ENCODE measurements around the gene LIMCH1.

The LIMCH1 gene

DNA sequence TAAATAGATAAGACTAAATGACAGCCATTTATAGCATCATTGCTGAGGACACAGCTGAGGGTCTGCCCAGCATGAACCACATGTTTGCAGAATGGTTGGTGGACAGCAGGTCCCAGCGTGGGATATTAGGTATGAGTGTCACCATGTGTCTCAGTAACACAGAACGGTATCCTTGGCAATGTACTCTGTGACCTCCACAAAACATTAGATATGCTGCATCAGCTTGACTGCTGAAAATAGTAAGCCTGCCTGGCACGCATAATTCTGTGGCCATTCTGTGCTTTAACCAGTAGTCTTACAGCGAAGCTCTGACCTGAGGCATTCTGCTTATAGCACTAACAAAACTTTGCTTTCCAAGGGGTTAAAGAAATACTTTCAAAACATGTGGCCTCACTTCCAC, 32.0 kb downstream of the LIMCH1 start:
- DNase-seq (ENCODE audit: low read depth in 2 of 2): no peak

DNA sequence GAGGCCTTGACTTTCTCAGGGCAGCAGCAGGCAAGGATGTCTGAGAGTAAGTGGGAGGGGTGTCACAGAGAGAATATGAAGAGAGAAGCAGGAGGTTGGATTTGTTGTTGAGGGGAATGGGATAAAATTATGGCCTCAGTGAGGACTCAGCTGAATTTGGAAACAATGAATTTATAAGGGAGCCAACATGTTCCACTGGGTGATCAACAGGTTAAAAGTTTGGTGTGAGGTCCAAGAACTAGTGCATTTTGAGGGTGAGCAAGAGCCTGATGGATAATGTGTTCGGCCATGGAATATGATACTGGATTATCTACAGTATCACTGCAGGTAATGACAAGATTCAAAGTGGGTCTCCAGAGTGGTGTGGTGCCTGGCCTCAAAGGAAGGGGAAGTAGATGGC, 33.5 kb downstream of the LIMCH1 start:
- DNase-seq (ENCODE audit: low read depth in 2 of 2): no peak

DNA sequence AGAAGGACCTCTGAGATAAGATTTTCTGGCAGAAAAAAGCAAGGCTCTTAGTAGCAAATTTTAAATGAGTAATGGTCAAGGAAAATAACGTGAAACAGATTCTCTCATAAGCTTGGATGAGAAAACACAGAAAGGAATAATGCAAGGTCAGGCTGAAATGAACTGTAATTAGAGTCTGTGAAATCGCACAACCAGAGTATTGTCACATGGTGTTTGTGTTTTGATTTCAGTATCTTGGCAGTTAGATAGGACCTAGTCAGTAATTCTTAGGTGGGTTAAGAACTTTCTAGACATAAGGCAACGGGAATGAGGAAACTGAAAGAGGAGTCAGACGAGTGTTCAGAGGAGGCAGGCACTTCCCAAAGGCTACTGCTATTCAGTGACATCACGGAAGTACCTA, 34.6 kb downstream of the LIMCH1 start:
- no peak for DNase-seq (ENCODE audit: low read depth in 2 of 2)

DNA sequence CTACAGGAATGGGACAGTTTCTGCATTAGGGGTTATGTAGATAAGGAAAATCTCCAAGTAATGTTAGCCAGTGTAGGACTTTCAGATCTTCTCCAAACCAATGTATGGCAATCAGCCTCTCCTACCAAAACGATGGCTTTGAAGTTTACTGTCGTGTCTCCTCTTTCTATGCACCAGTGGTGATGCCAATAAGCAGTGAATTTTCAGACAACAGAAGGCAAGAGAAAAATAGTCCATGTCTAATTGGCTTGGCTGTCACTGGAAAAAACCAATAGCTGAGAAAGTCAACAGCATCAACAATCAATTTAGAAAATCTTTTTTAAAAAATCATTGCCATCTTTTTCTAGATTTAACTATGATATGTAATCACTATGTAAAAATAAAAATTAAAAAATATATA, 35.0 kb downstream of the LIMCH1 start:
- DNase-seq (ENCODE audit: low read depth in 2 of 2): no peak

DNA sequence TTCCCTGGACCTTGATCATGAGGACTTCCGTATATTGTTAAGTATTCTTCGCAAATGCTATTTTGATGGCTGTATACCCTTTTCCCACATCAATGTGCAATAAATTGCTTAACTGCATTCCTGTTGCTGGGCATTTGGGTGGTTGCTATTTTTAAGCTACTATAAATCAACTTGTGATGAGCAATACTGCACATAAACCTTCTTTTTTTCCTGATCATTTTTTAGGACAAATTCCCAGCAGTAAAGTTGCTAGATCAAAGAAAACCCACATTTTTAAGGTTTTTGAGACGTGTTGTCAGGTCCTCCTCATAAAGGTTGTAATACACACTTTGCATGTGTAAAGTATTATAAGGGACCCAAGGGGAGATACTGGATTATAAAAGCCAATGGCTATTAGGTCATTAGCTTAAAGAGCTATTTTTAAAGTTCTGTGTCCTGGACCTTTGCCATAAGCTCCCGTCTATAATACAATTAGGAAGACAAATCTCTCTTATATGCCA, 35.6 kb downstream of the LIMCH1 start:
- no peak for DNase-seq (ENCODE audit: low read depth in 2 of 2)

DNA sequence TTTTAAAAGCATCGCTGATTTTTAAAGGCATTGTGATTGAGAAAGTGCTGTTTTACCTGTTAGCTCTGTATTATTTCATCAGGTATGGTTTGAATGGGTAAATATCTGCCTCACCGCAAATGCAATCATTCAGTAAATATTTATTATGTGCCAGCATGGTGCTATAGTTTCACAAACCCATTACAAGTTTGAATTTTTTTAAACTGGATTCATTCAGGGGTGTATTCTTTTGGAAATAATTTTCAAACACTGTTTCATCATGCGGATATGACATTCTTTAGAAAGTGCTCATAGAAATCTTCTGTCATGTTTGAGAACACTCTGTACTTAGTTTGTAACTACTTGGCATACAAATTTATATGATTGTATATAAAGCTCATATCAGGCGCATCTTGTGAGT, 37.2 kb downstream of the LIMCH1 start:
- DNase-seq (ENCODE audit: low read depth in 2 of 2): no peak

DNA sequence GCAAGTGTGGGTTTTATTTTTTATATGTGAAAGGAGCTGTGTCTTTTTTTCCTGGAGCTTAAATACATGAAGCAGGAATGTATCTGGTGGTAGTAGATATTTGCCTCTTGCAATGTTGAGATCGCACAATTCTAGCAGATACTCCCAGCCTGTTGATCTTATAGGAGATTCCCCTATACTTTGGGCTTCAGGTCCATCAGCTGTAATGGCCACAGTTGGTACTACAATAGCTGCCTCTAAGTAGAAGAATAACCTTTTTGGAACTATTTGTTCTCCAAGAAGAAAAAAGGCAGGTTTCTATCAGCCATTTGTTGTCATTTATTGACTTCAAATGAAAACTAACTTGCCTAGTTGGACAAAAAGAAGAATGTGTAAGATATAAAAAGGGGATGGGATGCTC, 37.7 kb downstream of the LIMCH1 start:
- DNase-seq (ENCODE audit: low read depth in 2 of 2): no peak

DNA sequence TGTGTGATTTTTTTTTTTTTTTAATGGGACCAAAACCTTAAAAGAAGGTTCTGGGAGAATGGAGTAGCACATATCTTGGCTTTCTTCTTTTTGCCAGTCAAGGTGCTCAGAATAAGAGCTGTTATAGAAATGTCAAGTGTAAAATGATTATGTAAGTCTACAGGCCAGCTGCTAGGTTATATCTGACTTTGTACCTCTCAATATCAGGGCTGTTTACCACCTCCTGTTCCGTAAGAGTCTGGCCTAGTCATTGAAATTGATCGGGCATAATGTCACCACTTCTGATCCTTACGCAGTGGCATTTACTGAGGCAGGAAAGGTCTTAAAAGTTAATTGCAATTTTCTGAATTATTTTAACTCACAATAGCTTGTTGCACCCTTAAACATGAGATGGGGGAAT, 41.1 kb downstream of the LIMCH1 start:
- no peak for DNase-seq (ENCODE audit: low read depth in 2 of 2)

DNA sequence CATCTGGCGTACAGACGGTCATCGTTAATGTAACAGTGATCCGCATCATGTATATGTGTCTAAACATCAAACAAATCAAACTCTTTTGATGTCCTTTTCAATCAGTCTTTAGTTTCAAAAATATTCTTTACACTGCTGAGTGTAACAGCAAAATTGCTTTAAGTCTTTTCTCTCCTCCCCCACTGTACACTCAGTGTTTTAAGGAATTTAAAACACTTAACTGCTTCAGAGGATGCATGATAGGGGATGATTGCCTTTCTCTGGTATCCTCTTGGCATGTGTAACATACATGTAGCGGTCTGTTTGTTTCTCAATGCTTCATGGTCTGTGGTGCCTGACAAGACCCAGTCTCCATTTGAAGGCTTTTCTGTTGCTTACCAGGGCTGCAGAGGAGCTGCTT, 41.6 kb downstream of the LIMCH1 start:
- no peak for DNase-seq (ENCODE audit: low read depth in 2 of 2)

DNA sequence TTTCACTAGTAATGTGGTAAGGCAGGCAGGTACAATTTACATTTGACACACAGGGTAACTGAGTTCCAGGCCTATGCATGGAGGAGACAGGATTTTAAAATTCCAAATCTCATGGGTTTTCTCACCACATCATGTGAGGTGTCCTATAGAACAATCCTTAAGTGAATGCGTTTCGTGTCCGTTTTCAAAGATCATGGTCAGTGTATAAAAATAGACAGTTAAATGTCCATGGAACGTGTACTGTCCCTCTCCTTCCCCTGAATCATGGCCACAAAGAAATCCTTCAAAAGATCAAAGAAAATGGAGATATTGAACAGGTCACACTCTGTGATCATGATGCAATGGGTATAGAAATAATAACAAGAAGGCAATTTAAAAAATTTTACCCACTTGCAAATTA, 42.0 kb downstream of the LIMCH1 start:
- DNase-seq (ENCODE audit: low read depth in 2 of 2): no peak

DNA sequence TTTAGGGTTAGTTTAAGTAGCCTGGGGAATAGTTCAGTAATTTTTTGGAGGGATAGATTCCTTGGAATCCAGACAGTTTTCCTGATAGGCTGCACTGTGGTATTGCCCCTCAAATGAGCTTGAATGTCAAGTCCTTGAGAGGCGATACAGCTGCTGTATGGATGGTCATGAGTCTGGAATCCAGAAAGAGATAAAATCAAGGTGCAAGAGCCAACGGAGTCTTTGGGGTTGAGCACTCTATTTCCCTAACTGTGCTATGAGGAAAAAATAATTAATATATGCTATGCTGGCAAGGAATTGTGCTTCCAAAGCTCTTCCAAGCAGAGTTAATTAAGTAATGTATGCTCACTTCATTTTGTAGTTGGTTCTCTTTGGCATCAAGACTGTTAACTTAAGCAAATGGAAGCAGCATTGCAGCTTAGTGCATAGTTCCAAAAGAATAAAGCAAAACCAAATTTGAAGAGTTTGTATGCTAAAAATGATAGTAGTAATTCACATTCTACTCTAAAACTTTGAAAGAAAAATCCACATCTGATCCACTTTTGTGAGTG, 48.8 kb downstream of the LIMCH1 start:
- no peak for DNase-seq (ENCODE audit: low read depth in 2 of 2)

DNA sequence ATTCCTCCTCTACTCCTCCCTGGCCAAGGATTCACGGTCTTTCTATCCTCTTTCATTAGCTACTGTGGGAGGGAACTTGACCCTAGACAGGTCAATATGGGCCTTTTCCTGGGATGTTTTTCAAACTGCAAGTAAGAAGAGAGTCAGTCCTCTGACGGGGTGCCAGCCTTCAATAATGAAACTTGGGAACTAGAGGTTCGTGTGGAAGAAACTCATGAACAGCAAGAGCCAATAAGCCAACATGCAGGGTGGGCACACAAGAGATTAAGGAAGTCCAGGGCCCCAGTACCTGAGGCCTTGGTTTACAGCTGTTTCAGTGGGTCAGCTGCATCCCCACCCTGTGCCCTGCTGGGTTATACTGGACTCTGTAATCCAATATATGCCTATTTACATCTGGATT, 49.3 kb downstream of the LIMCH1 start:
- DNase-seq (ENCODE audit: low read depth in 2 of 2): no peak

DNA sequence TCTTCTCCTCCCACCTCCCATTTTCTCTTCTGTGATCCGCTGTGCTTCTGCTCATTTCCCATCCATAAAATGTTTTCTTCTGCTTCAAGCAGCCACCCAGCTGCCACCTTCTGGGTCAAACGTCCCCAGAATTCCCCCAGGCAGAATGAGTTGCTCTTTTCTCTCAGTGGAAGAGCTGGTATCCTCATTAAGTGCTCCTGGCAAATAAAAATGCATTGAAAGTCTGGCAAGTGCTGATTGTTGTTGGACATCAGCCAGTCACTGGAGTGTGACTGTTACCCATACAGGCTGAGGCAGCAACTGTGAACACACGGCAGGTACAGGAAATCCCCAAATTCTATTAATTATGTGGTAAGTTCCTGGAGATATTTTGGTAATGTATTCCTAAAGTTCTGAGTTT, 52.6 kb downstream of the LIMCH1 start:
- no peak for DNase-seq (ENCODE audit: low read depth in 2 of 2)

DNA sequence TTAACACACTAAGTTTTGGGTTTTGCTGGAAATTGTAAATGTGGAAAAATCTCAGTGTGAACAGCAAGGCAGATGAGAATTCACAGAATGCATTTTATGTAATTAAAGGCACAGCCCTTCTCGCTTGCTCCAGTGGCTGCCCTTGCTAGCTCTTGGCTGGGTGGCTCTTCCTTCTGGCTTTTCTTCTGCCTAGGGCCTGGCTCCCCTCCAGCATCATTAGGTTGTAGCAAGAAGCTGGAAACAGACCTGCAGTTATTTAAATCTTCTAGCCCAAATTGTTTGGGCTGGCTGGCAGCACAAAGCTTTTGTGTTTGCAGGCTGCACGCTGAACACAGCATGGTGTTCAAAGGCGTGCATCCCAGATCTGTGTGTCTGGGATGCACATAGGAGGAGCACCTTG, 56.5 kb downstream of the LIMCH1 start:
- DNase-seq (ENCODE audit: low read depth in 2 of 2): no peak

DNA sequence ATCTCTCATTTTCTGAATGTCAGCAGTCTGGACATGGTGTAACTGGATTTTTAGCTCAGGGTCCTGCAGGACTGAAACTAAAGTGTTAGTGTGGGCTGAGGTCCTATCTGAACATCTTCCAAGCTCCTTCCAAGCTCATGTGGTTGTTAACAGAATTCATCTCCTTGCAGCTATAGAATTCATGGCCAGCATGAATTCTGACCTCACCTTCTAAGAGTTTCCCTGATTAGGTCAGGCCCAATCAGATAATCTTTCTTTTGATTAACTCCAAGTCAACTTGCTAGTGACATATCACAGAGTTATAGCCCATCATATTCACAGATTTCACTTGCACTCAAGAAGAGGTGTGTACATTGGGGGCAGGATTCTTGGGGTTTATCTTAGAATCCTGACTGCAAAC, 59.5 kb downstream of the LIMCH1 start:
- no peak for DNase-seq (ENCODE audit: low read depth in 2 of 2)

DNA sequence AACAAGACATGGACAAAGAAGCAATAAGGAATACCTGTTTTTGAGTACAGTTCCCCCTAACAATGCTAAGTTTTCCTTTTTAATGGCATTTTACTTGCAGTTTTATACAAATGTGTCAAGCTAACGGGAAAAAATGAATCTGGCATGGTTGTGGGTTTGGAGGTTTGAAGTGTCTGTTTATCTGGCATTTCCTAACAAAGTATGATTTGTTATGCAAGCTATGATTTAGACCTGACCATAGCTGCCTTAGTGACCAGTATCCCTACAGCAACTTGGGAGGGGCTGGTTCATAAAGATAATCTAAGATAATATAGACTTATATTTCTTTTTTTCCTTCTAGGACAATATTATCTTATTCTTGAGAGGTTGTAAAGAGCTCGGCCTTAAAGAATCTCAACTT, 60.6 kb downstream of the LIMCH1 start:
- no peak for DNase-seq (ENCODE audit: low read depth in 2 of 2)

DNA sequence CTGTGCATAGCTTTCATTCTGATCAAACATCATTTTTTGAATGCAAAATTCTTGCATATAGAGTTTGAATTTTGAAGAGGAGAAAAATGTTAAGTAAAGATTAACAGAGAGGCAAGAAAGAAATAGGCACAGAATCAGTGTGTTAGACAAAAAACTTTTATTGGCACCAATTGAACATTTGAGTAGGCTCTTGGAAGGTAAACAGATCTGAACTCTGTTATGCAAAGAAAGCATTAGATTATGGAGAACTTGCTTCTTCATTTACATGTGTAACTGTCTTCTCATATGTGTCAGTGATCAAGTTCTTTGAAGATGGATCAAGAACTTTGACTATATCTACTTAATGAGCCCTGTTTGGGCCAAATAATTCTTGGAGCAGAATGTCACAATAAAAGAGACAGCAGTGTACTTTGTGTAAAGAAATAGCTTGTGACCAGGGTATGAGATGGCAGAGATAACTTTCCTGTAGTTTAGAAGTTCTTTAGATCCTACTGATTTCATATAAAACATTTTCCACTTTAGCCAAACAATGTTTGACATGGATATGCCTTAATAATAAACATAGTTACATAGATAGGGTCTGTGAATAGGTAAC, 61.3 kb downstream of the LIMCH1 start:
- DNase-seq (ENCODE audit: low read depth in 2 of 2): no peak

DNA sequence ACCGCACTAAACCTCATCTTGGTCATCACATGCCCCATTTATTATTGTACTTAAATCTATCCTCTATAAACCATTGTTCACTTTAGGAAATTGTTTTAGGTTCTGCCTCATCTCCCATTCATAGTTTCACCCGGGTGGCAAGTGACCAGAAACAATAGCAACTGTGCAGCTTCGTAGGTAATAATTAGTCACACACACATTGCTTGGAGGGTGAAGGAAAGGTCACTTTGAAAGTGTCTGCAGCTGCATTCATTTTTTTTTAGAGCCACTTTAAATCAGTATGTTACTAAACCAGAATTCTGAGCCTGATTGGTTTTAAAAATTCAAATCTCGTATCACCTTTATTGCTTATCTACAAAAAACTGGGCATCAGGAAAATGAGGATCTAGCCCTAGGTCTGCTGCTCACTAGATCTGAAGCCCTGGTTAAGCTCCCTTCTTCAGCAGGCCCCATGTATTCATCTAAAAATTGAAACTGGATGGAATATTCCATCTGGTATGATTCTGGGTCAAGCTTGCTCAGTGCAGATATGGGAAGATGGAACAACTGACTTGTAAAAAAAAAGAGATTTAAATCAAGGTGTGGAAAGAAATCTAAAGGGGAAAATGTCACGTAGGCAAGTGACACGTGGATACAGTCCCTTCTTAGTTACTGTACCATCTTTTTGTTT, 62.4 kb downstream of the LIMCH1 start:
- no peak for DNase-seq (ENCODE audit: low read depth in 2 of 2)

DNA sequence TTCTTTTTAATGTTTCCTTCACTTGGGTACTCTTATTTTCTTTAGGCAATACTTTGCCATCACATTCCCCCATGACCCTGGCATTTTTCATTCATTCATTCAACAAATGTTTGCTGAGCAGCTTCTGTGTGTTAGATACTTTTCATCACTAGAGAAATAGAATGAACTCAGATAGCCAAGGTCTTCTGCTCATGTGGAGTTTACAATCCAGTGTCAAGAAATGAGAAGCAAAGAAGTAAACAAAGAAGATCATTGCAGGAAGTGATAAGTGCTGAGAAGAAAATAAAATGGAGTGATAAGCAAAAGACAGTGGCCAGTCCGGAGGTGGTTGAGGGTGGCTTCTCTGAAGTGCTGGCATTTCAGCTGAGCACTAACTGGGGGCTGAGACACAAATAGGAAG, 63.1 kb downstream of the LIMCH1 start:
- no peak for DNase-seq (ENCODE audit: low read depth in 2 of 2)

DNA sequence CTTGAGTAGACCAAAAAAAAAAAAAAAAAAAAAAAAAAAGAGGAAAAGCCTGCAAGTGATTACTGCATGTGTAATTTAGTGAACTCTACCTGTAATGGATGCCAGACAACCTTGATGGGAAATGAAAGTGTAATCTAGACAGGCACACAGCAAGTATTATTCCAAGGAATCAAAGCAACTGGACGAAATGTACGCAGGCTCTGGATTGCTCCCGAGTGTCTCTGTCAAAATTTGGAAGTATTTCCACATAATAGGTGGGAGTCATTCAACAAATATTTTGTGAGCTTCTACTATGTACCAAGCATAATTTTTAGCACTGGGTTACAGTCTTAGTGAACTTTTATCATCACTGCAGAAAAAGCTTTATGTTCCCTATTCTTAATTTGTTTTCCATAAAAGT, 64.2 kb downstream of the LIMCH1 start:
- no peak for DNase-seq (ENCODE audit: low read depth in 2 of 2)

DNA sequence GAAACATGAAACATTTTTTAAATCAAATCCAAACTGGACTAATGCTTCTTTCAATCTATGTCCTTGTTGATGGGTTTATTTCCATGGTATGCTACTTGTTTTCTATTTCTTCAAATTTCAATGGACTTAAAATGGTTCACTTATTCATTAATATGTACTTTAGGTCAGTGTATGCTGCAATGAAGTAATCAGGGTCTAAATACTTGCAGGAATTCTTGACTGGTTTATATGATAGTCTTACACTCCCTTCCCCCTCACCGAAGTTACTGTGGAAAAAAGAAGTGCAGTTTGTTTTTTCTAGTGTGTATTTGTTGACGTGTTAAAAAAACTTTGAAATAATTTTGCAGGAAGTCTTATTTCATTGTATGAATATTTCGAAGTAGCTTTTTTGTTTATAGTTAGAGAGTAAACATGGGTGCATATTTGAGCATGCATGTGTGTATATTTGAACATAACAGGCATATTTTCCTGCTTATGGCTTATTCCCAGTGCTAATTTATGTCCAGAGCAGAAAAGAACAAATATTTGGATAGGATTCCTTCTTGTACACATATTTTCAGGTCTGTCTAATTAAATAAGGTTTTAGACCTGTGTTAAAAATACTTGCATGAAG, 65.0 kb downstream of the LIMCH1 start:
- DNase-seq (ENCODE audit: low read depth in 2 of 2): no peak

DNA sequence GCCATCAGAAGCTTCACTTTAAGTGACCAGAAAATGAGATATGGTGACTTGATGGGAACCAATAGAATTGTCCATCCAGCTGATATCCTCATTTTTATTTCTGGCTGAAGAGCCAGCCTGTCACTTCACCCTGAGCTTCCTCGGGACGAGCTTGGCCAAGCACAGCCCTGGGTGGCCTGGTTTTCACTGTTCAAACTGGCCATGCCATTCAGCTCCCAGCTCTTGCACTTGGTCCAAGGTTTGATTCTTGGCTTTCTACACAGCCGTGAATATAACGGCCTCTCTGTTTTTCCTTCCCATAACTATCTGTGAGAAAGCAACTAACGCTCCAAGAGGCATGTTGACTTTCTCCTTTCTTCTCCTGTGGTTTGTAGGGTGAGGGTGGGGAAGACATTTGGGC, 71.9 kb downstream of the LIMCH1 start:
- no peak for DNase-seq (ENCODE audit: low read depth in 2 of 2)

DNA sequence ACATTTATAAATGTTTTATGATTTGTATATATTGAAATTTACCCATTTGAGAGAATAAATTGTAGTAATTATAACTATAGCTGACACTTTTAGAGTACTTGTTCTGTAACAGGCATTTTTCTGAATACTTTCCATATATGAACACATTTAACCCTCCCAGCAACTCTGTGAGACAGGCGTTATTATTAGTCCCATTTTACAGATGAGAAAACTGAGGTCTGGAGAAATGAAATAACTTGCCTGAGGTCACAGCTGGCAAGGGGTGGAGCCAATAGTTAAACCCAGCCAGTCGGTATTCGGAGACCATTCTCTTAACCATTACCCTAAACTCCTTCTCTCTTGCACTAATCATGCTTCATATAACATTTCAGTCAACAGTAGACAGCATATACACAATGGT, 72.5 kb downstream of the LIMCH1 start:
- no peak for DNase-seq (ENCODE audit: low read depth in 2 of 2)
